ENCODE measurements around the gene KCNK1. TPM values are rescaled to one million over a fixed set of nuclear protein-coding genes. Genes with fewer than 3 reads are reported as not detected.

The KCNK1 gene
- total RNA-seq, 1 donor from 2014 or later: 7.3 TPM

DNA sequence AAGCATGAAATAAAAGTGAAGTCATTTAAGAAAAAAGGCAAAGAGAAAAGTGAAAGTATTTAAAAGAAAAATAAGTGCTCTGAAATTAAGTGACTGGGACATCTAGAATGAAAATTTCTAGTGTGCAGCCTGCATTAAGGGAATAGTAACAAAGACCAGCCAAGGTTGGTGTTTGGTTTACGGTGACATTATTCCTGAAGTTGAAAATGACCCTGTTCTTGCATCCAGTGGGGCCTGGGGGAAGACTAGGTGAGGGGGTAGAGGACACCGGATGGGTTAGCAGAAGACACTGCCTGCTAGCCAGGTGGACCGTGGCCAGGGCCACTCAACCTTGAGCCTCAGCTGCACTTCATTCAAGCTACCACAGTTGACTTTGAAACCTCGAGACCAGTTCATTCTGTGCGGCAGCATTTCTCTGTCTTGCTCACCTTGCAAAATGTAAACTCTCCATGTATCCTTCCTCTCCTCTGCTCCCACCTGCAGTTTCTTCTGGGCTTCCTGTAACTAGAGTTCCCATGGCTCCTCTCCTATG, 14.3 kb upstream of the KCNK1 start:
- ATAC-seq: no peak
- DNase-seq: no peak
- H3K36me3 ChIP-seq: no peaks in the 10 kb centered on the region
- H3K9me3 ChIP-seq: no peaks in the 10 kb centered on the region
- TF ChIP-seq CTCF (IDR thresholded peaks at IDR 0.05): no peak
- H3K27me3 ChIP-seq: no peaks in the 10 kb centered on the region
- H3K4me1 ChIP-seq: no peaks in the 10 kb centered on the region
- no peak overlapping the region for H3K27ac ChIP-seq
- no peak overlapping the region for H3K4me3 ChIP-seq
- intact Hi-C loops (cut with DNase I): no loop called here

DNA sequence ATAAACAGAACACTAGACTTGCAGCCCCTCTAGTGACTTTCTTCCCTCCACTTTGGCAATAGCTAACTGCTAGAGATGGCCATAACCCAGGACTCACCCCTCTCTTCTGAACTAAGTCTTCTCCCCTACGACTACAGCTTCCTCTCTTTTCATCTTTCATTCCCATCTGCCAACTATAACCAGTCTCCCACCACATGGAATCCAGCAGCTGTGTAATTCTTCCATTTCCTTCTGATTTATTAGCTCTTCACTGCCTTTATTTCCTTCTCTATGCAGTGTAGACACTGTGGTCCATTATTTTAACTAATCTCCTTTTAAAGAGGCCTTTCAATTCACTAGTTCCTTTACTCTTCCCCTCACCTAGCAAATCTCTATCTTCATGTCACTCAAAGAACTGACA, 13.4 kb upstream of the KCNK1 start:
- Histone ChIP-seq H3K4me3 (no peak overlapping the region), H3K27me3 (no peaks in the 10 kb centered on the region), H3K9me3 (no peaks in the 10 kb centered on the region), H3K4me1 (no peaks in the 10 kb centered on the region), H3K27ac (no peak overlapping the region), H3K36me3 (no peaks in the 10 kb centered on the region)
- intact Hi-C loops (cut with DNase I): no loop called here
- no peak for TF ChIP-seq CTCF (IDR thresholded peaks at IDR 0.05)
- DNase-seq (no peak), ATAC-seq (no peak)

DNA sequence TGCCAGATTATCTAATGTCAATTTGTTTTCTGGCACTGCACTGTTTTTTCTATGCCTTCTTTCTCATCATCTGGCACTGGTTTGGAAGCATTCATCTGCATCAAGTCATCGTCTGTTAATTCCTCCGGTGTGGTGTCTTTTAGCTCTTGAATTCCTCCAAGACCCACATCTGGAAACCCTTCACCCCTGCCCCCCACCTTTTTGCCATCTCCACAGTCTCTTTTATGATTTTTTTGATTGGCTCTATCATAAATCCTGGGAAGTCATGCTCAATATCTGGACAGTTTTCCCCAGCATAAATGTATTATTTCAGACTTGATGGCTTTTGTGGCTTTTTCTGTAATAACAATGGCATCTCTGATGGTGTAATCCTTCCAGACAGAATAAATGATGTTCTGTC, 10.4 kb upstream of the KCNK1 start:
- no peak for TF ChIP-seq CTCF (IDR thresholded peaks at IDR 0.05)

DNA sequence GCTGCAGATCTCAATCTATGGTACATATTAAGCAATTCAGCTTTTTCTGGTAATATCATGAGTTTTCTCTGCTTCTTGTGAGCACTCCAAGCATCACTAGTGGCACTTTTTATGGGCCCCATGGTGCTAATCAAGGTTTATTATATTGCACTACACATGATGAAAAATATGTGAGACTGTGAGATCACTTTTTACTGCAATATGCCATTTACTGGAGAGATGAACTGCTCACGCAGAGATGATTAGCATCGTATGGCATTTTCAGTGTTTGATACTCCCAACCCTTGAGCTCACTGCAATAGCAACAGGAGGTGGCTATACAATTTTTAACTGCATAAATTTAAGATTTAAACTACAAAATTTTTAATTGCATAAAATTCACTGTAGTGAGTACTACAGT, 8.7 kb upstream of the KCNK1 start:
- Histone ChIP-seq H3K9me3 (no peaks in the 10 kb centered on the region), H3K4me3 (no peak overlapping the region), H3K4me1 (no peaks in the 10 kb centered on the region), H3K27ac (no peak overlapping the region), H3K27me3 (no peaks in the 10 kb centered on the region), H3K36me3 (no peaks in the 10 kb centered on the region)
- TF ChIP-seq CTCF (IDR thresholded peaks at IDR 0.05): no peak
- ATAC-seq (no peak), DNase-seq (no peak)
- intact Hi-C loops (cut with DNase I): no loop called here

More for the DNA sequence above, 10.4 kb upstream of the KCNK1 start:
- Histone ChIP-seq H3K27me3 (no peaks in the 10 kb centered on the region), H3K9me3 (no peaks in the 10 kb centered on the region), H3K36me3 (no peaks in the 10 kb centered on the region), H3K4me3 (no peak overlapping the region), H3K4me1 (no peaks in the 10 kb centered on the region), H3K27ac (no peak overlapping the region)
- intact Hi-C loops (cut with DNase I): no loop called here
- DNase-seq (no peak), ATAC-seq (no peak)

DNA sequence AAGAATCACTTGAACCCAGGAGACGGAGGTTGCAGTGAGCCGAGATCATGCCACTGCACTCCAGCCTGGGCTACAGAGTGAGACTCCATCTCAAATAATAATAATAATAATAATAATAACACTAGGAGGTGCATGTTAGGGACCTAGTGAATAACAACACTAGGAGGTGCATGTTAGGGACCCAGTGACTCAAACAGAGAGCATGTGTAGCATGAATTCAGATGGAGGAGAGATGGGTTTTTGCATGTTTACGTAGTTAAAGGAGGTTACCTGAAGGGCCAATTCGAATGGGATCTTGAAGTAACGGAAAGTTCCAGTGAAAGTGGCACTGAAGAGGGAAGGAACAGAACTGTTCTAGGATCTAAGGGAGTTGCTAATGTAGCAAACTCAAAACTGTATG, 7.1 kb upstream of the KCNK1 start:
- ATAC-seq: no peak
- no peak for TF ChIP-seq CTCF (IDR thresholded peaks at IDR 0.05)
- Histone ChIP-seq H3K27me3 (peaks cover under 1% of the 10 kb centered on the region), H3K9me3 (no peaks in the 10 kb centered on the region), H3K36me3 (no peaks in the 10 kb centered on the region), H3K4me3 (no peak overlapping the region), H3K27ac (no peak overlapping the region), H3K4me1 (no peaks in the 10 kb centered on the region)
- intact Hi-C loops (cut with DNase I): no loop called here
- DNase-seq: no peak
